ENCODE measurements around the gene ZNF410. TPM values are rescaled to one million over a fixed set of nuclear protein-coding genes. Genes with fewer than 3 reads are reported as not detected.

ZNF410 gene
- total and polyA plus RNA-seq, 2 of the 8 experiments (the other 6 are each of a cell fraction or from before 2014, with no cell fraction given) = 11.2 to 18.9 TPM

DNA sequence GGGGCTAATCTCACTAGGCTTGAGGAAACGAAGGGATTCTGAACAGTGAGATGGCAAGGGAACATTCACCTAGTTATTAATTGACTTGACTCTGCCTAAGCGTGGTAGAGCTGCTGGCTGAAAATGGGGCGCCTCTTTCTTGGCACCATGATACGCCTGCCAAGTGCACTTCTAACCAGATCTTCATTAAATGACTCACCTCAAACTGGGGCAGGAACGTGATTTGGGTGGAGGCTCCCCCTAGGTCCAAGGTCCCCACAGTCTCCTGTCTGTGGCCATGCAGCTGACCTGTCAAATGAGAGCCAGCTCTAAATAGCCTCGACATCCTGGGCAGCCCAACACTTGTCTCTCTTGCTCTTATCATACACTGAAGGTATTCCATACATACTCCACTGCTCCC, 89.5 kb downstream of the ZNF410 start:
- H4K8ac ChIP-seq (ENCODE audit: extremely low read depth, insufficient read depth, low read length) = no peak overlapping the region
- H3K27me3 ChIP-seq (replicated peaks in 1 of 4; ENCODE audit: control insufficient read depth in 3 of 4, extremely low read depth in 1 of 4, insufficient read depth in 3 of 4, low read length in 3 of 4) = no peaks in the 10 kb centered on the region
- no peaks in the 10 kb centered on the region for H3K9me3 ChIP-seq (ENCODE audit: insufficient read depth in 2 of 2, low read depth in 1 of 2, low read length in 1 of 2)
- no peaks in the 10 kb centered on the region for H3K79me1 ChIP-seq (ENCODE audit: low read depth, low read length)
- no peak overlapping the region for H2BK15ac ChIP-seq (ENCODE audit: low read length)
- H2BK120ac ChIP-seq (replicated peaks; ENCODE audit: low read depth, low read length) = no peak overlapping the region
- H3K23me2 ChIP-seq (ENCODE audit: low read depth, low read length) = no peaks in the 10 kb centered on the region
- TF ChIP-seq KDM4A (IDR thresholded peaks at IDR 0.05; ENCODE audit: low read depth, low read length, severe bottlenecking) (no peak), SIX5 (IDR thresholded peaks at IDR 0.05; ENCODE audit: low read depth, low read length) (no peak), EGR1 (IDR thresholded peaks at IDR 0.05; ENCODE audit: borderline replicate concordance, low read depth, low read length) (no peak), ATF3 (IDR thresholded peaks at IDR 0.05; ENCODE audit: insufficient read depth, low read depth, low read length) (no peak), TAF7 (optimal IDR thresholded peaks at IDR 0.05; ENCODE audit: borderline replicate concordance, low read depth, low read length) (no peak), PHF8 (conservative IDR thresholded peaks at IDR 0.05; ENCODE audit: low read depth, low read length) (no peak), TEAD4 (IDR thresholded peaks at IDR 0.05; ENCODE audit: low read depth, low read length) (no peak), FOSL1 (IDR thresholded peaks at IDR 0.05; ENCODE audit: insufficient read depth, low read depth, low read length) (no peak), ATF2 (IDR thresholded peaks at IDR 0.05; ENCODE audit: low read length) (no peak), BACH1 (IDR thresholded peaks at IDR 0.05; ENCODE audit: low read length) (no peak)
- no peak overlapping the region for H2BK12ac ChIP-seq (ENCODE audit: low read depth, low read length)
- no peak overlapping the region for H3K56ac ChIP-seq (replicated peaks; ENCODE audit: insufficient read length, low read depth, low read length)
- H3K23ac ChIP-seq (ENCODE audit: insufficient read length) = no peak overlapping the region
- H3K4ac ChIP-seq (replicated peaks; ENCODE audit: insufficient read length, low read depth, low read length) = no peak overlapping the region
- no peak overlapping the region for H4K91ac ChIP-seq (replicated peaks; ENCODE audit: insufficient read length, low read length)
- H4K20me1 ChIP-seq (replicated peaks in 1 of 2; ENCODE audit: control insufficient read depth in 1 of 2, insufficient read depth in 2 of 2, low read length in 2 of 2) = peaks cover 0 to 1% of the 10 kb centered on the region in 2 experiments
- ChIA-PET CTCF (ENCODE audit: partially characterized antibody) (interaction anchor here (0.9 kb wide), 1 partner anchor 48 kb away, joined by 3 read pairs; no protein-coding TSS in a partner anchor), POLR2A (ENCODE audit: partially characterized antibody) (interaction anchor here (0.6 kb wide), 1 partner anchor 24 kb away, joined by 3 read pairs; no protein-coding TSS in a partner anchor)
- FAIRE-seq (no peak), DNase-seq (ENCODE audit: low read depth in 1 of 2, low spot score in 2 of 2) (no peak)
- no peak overlapping the region for H3K18ac ChIP-seq (ENCODE audit: extremely low read depth, low read length)
- H2AK5ac ChIP-seq (ENCODE audit: low read depth, low read length) = no peak overlapping the region
- no peaks in the 10 kb centered on the region for H3K79me2 ChIP-seq (ENCODE audit: control insufficient read depth in 1 of 2, insufficient read depth in 2 of 2, low read length in 2 of 2)
- H3K9ac ChIP-seq (replicated peaks in 1 of 4; ENCODE audit: extremely low read depth in 1 of 4, low read depth in 3 of 4, low read length in 3 of 4) = no peak overlapping the region
- no peak overlapping the region for H2BK20ac ChIP-seq (ENCODE audit: low read length)
- H3K4me3 ChIP-seq (ENCODE audit: extremely low read depth in 1 of 4, insufficient read depth in 2 of 4, low read depth in 3 of 4, low read length in 4 of 4) = no peak overlapping the region
- H3K36me3 ChIP-seq (ENCODE audit: control insufficient read depth in 2 of 4, insufficient read depth in 4 of 4, low read length in 3 of 4) = no peaks in the 10 kb centered on the region
- H2BK5ac ChIP-seq (ENCODE audit: low read depth, low read length) = no peak overlapping the region
- peaks cover 0 to 2% (median 0%) of the 10 kb centered on the region in 4 experiments; a peak in 1 of 7 replicates for H3K4me1 ChIP-seq (replicated peaks in 1 of 4; ENCODE audit: control insufficient read depth in 3 of 4, insufficient read depth in 4 of 4, low read length in 3 of 4)
- H4K5ac ChIP-seq (ENCODE audit: insufficient read length, low read depth, low read length) = no peak overlapping the region
- no peak overlapping the region for H2AFZ ChIP-seq (ENCODE audit: low read length)
- H3K27ac ChIP-seq (ENCODE audit: low read depth, low read length) = no peak overlapping the region
- WGBS, 2 experiments (ENCODE audit: extremely low coverage in 1 of 2, insufficient coverage in 1 of 2, insufficient read length in 1 of 2, insufficient replicate concordance in 2 of 2, low coverage in 1 of 2, low lambda C conversion rate in 2 of 2, missing lambda C conversion rate in 1 of 2) = 88% methylated on average over 6 of the region's 6 CpGs; no CpG with 5 or more reads in 1 of the 2 experiments
- no peak overlapping the region for H3K4me2 ChIP-seq (ENCODE audit: insufficient read depth in 1 of 2, low read depth in 2 of 2, low read length in 2 of 2)
- H3K14ac ChIP-seq (ENCODE audit: insufficient read length) = no peak overlapping the region

All from H1 (cell line).